IPS-20b (cell line): Measurements from ENCODE around the gene LENEP.

Source experiments
- H3K27ac ChIP-seq: one replicate; pipeline ENCODE4 v1.5.1; 2013; ENCODE audit warnings: low read length
- H3K27me3 ChIP-seq: 2 replicates; pipeline ENCODE4 v1.6.1; 2013; ENCODE audit warnings: mild to moderate bottlenecking, low read length, inconsistent platforms; ENCODE audit not compliant: insufficient read depth
- H3K36me3 ChIP-seq: 2 replicates; pipeline ENCODE4 v1.6.1; 2013; ENCODE audit warnings: low read depth, mild to moderate bottlenecking, inconsistent platforms, low read length, moderate library complexity; ENCODE audit not compliant: insufficient read depth
- H3K4me1 ChIP-seq: 2 replicates; pipeline ENCODE4 v1.6.1; 2013; ENCODE audit warnings: mild to moderate bottlenecking, control low read depth, inconsistent platforms, low read length, moderate library complexity; ENCODE audit not compliant: insufficient read depth
- H3K4me3 ChIP-seq: 2 replicates; pipeline ENCODE4 v1.5.1; 2013; ENCODE audit warnings: mild to moderate bottlenecking, low read length, inconsistent platforms
- H3K9ac ChIP-seq: 2 replicates; pipeline ENCODE4 v1.6.1; 2013; ENCODE audit warnings: low read depth, mild to moderate bottlenecking, inconsistent platforms, low read length, moderate library complexity
- H3K9me3 ChIP-seq: 2 replicates; pipeline ENCODE4 v1.6.1; 2013; ENCODE audit warnings: mild to moderate bottlenecking, low read depth, low read length, inconsistent platforms; ENCODE audit not compliant: insufficient read depth

LENEP gene

DNA sequence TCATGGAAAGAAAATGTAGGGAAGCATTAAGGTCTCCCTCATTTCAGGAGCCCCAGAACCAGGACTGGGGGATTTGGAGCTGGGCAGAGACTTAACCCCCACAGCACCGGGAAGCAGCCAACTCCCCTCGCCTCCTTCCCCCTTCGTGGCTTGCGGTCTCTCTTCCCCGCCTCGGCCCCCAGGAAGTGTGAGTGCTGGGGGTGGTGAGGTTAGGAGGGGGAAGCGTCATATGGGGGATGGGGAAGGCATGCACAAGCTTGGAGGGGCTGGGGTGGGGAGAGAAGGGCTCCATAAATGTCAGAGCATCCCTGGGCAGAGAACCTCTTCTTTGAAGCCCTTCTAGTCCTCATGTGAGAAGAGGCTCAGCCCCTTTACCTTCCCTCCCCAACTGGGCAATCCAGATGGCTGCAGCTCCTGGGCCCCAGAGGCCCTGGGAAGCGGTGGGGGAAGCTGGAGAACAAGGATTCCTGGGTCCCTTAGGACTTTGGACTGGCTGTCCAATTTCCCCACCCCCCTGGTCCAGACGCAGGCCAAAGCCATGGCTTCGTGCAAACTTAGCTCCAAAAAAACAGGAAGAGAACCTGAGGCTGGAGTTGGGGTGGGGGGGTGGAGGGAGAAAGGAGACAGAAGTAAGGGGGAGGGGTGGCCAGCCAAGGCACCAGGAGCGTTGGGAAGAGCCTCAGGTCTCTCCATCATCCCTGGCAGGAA, 17.0 kb downstream of the LENEP start:
- Histone ChIP-seq H3K4me1 (peaks cover 15% of the 10 kb centered on the region; the same call in 1 of the 2 replicates), H3K9me3 (no peaks in the 10 kb centered on the region), H3K36me3 (peaks cover 14% of the 10 kb centered on the region), H3K4me3 (no peak overlapping the region), H3K9ac (no peak overlapping the region), H3K27ac (no peak overlapping the region), H3K27me3 (no peaks in the 10 kb centered on the region)

DNA sequence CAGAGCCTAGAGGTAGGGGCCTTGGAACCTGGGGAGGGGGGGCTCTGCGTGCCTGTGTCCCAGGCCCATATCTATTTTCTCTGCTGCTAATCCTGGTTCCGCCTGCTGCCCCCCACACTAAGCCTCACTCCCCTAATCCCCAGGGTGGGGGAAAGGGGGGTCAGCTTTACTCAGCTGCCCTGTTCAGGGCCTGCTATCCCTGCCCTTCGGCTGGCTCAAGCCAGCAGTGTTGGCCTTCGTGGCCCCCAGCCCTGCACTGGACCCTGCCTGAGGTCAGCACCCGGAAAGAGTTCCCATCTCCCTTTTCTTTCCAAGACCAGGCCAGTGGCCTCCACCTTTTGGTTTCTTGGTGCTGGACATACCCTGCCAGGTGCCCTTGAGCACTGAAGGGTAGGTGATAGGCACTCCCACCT, 17.6 kb downstream of the LENEP start:
- Histone ChIP-seq H3K27me3 (no peaks in the 10 kb centered on the region), H3K9me3 (no peaks in the 10 kb centered on the region), H3K9ac (no peak overlapping the region), H3K36me3 (peaks cover 21% of the 10 kb centered on the region), H3K27ac (no peak overlapping the region), H3K4me3 (no peak overlapping the region), H3K4me1 (peaks cover 14% of the 10 kb centered on the region; the same call in 1 of the 2 replicates)

DNA sequence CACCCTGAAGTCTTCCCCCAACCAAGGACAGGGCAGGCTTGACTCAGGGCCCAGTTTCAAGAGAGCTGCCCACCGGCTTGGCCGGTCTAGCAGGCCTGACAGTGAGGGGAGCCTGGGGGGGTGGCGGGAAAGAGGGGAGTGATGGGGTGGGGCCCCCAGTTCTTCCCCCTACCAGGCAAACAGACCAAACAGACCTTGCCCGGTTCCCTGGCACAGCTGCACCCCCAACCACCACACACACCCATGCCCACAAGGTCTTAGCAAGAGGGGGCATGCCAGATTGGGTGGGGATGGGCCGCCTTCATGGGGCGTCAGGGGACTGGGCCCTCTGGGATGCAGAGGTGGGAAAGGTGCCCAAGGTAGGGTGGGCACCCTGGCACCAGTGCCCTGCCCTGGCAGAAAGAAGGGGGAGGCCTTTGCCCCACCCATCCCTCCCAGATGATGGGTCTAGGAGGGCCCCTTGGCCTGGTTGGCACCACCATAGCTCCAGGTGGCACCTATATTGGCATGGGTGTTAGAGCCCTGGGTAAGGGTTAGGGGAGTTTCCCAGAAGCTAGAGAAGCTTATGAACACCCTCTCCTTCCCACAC, 18.1 kb downstream of the LENEP start:
- Histone ChIP-seq H3K27ac (no peak overlapping the region), H3K9me3 (no peaks in the 10 kb centered on the region), H3K4me3 (no peak overlapping the region), H3K27me3 (no peaks in the 10 kb centered on the region), H3K9ac (no peak overlapping the region), H3K36me3 (peaks cover 26% of the 10 kb centered on the region), H3K4me1 (peaks cover 14% of the 10 kb centered on the region; the same call in 1 of the 2 replicates)

DNA sequence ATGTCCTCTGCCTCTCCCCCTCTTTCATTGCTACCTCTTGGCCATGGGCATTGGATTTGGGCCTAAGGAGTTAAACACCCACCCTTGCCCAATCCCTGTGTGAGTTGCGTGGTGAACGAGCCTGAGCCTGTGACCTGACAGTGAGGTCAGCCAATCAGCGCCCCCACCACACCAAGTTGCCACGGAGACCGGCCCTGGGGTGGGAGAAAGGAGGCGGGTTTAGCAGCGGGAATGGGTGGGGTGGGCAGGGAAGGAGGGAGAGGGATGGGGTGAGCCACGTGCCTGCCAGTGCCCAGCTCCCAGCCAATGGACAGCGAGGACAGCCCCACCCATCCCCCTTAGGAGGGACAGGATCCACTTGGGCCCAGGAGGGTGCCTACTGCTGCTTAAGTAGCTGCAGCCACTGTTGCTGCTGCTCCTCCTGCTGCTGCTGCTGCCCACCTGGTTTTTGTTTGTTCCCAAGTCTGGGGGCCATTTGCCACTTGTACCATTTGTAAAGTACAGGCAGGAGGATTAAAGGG, 18.7 kb downstream of the LENEP start:
- peak overlapping the region; percentile 61 for H3K4me3 ChIP-seq
- H3K9ac ChIP-seq, result peak overlapping the region; percentile 66; the same call in 1 of the 2 replicates
- H3K9me3 ChIP-seq, result no peaks in the 10 kb centered on the region
- no peaks in the 10 kb centered on the region for H3K27me3 ChIP-seq
- H3K4me1 ChIP-seq, result peaks cover 18% of the 10 kb centered on the region; the same call in 1 of the 2 replicates
- H3K36me3 ChIP-seq, result peaks cover 29% of the 10 kb centered on the region
- peak overlapping the region; percentile 75 for H3K27ac ChIP-seq

DNA sequence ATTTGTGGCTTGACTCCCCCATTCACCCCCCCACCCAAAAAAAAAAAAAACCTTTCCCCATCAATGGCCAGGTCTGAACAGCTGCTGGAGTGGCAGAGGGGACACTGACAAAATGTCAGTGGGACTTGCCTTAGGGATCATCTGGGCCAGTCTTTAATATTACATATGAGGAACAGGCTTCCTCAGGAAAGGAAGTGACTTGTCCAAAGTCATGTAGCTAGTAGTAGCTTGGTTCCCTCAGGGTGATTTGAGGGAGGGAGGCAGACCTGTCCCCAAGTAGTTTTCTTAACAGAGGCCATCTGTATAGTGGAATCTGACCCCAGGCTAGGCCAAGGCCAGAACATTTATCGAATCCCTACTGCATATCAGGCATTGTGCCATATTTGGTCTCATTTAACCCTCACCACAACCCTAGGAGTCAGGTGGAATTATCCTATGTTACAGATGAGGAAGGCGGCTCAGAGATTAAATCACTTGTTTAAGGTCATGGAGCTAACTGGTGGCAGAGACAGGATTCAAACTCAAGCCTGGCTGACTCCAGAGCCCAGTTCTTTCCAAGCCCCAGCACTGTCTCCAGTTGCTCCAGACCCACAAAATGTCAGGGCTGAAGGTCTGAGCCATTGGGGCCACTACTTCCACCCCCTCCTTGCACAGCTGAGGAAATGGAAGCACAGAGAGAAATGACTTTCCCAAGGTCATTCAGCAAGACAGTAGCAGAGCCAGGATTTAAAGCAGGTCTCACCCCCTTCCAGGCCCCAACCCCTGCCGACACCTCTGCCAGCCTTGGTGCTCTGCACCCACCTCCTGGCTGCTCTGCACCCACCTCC, 19.6 kb downstream of the LENEP start:
- Histone ChIP-seq H3K27ac (peak overlapping the region; percentile 75), H3K36me3 (peaks cover 29% of the 10 kb centered on the region), H3K9me3 (no peaks in the 10 kb centered on the region), H3K9ac (peak overlapping the region; percentile 66; the same call in 1 of the 2 replicates), H3K4me3 (peak overlapping the region; percentile 61; the same call in 1 of the 2 replicates), H3K4me1 (peaks cover 16% of the 10 kb centered on the region; the same call in 1 of the 2 replicates), H3K27me3 (no peaks in the 10 kb centered on the region)

DNA sequence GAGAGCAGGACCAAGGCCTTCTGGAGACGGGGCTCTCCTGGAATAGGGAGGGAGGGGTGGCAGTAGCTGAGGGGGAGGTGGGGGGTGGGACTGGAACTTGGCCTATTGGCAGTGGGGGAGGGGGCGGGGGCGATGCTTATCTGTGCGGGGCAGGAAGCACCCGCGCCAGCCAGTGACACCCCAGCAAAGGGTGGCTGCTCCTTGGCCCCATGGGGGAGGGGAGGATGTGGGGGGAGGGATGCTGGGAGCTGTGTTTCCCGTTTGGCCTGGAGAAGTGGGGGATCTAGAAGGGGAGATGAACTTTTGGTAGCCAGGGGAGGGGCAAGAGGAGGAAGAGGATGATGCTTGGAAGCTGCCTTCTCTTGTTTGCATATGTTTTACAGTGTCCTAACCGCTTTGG, 20.2 kb downstream of the LENEP start:
- Histone ChIP-seq H3K9me3 (no peaks in the 10 kb centered on the region), H3K27ac (no peak overlapping the region), H3K4me3 (no peak overlapping the region), H3K4me1 (peaks cover 13% of the 10 kb centered on the region; the same call in 1 of the 2 replicates), H3K27me3 (no peaks in the 10 kb centered on the region), H3K9ac (no peak overlapping the region), H3K36me3 (peaks cover 29% of the 10 kb centered on the region)

DNA sequence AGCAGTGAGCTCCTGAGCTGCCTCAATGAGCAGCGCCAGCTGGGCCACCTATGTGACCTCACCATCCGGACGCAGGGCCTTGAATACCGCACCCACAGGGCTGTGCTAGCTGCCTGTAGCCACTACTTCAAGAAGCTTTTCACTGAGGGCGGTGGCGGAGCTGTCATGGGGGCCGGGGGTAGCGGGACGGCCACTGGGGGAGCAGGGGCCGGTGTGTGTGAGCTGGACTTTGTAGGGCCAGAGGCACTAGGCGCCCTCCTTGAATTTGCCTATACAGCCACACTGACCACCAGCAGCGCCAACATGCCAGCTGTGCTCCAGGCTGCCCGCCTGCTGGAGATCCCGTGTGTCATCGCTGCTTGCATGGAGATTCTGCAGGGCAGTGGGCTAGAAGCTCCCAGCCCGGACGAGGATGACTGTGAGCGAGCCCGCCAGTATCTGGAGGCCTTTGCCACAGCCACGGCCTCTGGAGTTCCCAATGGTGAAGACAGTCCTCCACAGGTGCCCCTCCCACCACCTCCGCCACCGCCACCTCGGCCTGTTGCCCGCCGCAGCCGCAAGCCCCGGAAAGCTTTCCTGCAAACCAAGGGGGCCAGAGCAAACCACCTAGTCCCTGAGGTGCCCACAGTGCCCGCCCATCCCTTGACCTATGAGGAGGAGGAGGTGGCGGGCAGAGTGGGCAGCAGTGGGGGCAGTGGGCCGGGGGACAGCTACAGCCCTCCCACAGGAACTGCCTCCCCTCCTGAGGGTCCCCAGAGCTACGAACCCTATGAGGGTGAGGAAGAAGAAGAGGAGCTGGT, 21.5 kb downstream of the LENEP start:
- peaks cover 13% of the 10 kb centered on the region; the same call in 1 of the 2 replicates for H3K4me1 ChIP-seq
- no peak overlapping the region for H3K27ac ChIP-seq
- H3K9me3 ChIP-seq, result no peaks in the 10 kb centered on the region
- H3K4me3 ChIP-seq, result no peak overlapping the region
- peaks cover 29% of the 10 kb centered on the region for H3K36me3 ChIP-seq
- H3K27me3 ChIP-seq, result no peaks in the 10 kb centered on the region
- no peak overlapping the region for H3K9ac ChIP-seq

DNA sequence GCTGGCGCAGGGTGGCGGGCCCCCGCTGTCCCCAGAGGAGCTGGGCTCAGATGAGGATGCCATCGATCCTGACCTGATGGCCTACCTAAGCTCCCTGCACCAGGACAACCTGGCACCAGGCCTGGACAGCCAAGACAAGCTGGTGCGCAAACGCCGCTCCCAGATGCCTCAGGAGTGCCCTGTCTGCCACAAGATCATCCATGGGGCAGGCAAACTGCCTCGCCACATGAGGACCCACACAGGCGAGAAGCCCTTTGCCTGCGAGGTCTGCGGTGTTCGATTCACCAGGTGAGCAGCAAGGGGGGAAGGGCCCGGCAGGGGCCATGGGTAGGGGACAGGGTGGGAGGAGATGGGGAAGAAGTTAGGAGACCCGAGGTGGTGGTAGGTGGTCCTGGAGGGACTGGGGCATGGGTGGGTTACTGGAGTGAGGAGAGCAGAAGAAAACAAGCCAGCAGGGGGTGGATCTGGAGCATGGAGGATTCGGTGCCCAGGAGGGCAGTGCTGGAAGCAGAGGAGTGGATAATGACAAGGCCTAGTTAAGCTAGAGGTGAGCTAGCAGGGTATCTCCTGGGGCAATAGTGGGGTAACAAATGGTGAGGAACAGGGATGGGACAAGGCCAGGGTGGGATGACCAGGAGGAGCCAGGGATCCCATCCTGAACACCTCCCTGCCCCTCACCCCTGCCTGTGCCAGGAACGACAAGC, 22.3 kb downstream of the LENEP start:
- H3K4me1 ChIP-seq, result peaks cover 13% of the 10 kb centered on the region; the same call in 1 of the 2 replicates
- H3K36me3 ChIP-seq, result peaks cover 29% of the 10 kb centered on the region
- H3K4me3 ChIP-seq, result no peak overlapping the region
- no peaks in the 10 kb centered on the region for H3K9me3 ChIP-seq
- no peaks in the 10 kb centered on the region for H3K27me3 ChIP-seq
- no peak overlapping the region for H3K27ac ChIP-seq
- H3K9ac ChIP-seq, result no peak overlapping the region

DNA sequence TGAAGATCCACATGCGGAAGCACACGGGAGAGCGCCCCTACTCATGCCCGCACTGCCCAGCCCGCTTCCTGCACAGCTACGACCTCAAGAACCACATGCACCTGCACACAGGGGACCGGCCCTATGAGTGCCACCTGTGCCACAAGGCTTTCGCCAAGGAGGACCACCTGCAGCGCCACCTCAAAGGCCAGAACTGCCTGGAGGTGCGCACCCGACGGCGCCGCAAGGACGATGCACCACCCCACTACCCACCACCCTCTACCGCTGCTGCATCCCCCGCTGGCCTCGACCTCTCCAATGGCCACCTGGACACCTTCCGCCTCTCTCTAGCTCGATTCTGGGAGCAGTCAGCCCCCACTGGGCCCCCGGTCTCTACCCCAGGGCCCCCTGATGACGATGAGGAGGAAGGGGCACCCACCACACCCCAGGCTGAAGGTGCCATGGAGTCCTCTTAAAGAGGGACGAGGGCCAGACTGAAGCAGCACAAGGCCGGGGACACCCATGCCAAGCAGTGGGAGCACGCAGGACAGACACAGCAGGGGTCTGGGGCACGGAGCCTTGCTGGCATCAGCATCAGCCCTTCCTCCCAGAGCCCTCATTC, 22.9 kb downstream of the LENEP start:
- Histone ChIP-seq H3K4me1 (peaks cover 13% of the 10 kb centered on the region; the same call in 1 of the 2 replicates), H3K9me3 (no peaks in the 10 kb centered on the region), H3K4me3 (peak overlapping the region; percentile 59; the same call in 1 of the 2 replicates), H3K9ac (peak overlapping the region; percentile 72; the same call in 1 of the 2 replicates), H3K27ac (peak overlapping the region; percentile 45), H3K27me3 (no peaks in the 10 kb centered on the region), H3K36me3 (peaks cover 29% of the 10 kb centered on the region)
